Measurements from ENCODE around the gene TMEM255A. TPM values are rescaled to one million over a fixed set of nuclear protein-coding genes. Genes with fewer than 3 reads are reported as not detected.

Gene TMEM255A
- total RNA-seq, 2 experiments from 2014 or later: not detected

- Mint-ChIP-seq H3K4me1 (ENCODE audit: low read depth) (no peaks in the 10 kb centered on the region), H3K4me3 (no peak overlapping the region), H3K27ac (no peak overlapping the region), H3K36me3 (ENCODE audit: low read depth) (no peaks in the 10 kb centered on the region), H3K27me3 (peaks cover 2% of the 10 kb centered on the region), H3K9me3 (no peaks in the 10 kb centered on the region)
- intact Hi-C loops (cut with micrococcal nuclease): no loop called here
- ChIA-PET POLR2A (no interaction called here), CTCF (no interaction called here)
- no peak for DNase-seq
- TF ChIP-seq CTCF (IDR thresholded peaks at IDR 0.05): no peak
- no peak for ATAC-seq
Observed at GRCh38 chrX:120287513-120288112, 23.6 kb downstream of the TMEM255A start.

GRCh38 chrX:120286733-120287512 lies 24.3 kb downstream of the TMEM255A start:
- no peaks in the 10 kb centered on the region for H3K9me3 Mint-ChIP-seq
- no peak for DNase-seq
- ATAC-seq: no peak
- ChIA-PET CTCF (no interaction called here), POLR2A (no interaction called here)
- peaks cover 2% of the 10 kb centered on the region for H3K27me3 Mint-ChIP-seq
- H3K36me3 Mint-ChIP-seq (ENCODE audit: low read depth): no peaks in the 10 kb centered on the region
- intact Hi-C loops (cut with micrococcal nuclease): no loop called here
- H3K4me3 Mint-ChIP-seq: no peak overlapping the region
- H3K4me1 Mint-ChIP-seq (ENCODE audit: low read depth): no peaks in the 10 kb centered on the region
- no peak for TF ChIP-seq CTCF (IDR thresholded peaks at IDR 0.05)
- H3K27ac Mint-ChIP-seq: no peak overlapping the region

GRCh38 chrX:120282697-120283096 lies 28.6 kb downstream of the TMEM255A start:
- ATAC-seq (no peak), DNase-seq (no peak)
- no peaks in the 10 kb centered on the region for H3K36me3 Mint-ChIP-seq (ENCODE audit: low read depth)
- no peak overlapping the region for H3K27ac Mint-ChIP-seq
- POLR2A ChIA-PET: no interaction called here
- H3K4me1 Mint-ChIP-seq (ENCODE audit: low read depth): no peaks in the 10 kb centered on the region
- CTCF ChIA-PET: no interaction called here
- intact Hi-C loops (cut with micrococcal nuclease): no loop called here
- H3K4me3 Mint-ChIP-seq: no peak overlapping the region
- H3K9me3 Mint-ChIP-seq: no peaks in the 10 kb centered on the region
- no peak for TF ChIP-seq CTCF (IDR thresholded peaks at IDR 0.05)
- H3K27me3 Mint-ChIP-seq: peaks cover 3% of the 10 kb centered on the region

- Mint-ChIP-seq H3K36me3 (ENCODE audit: low read depth) (no peaks in the 10 kb centered on the region), H3K27ac (no peak overlapping the region), H3K9me3 (no peaks in the 10 kb centered on the region), H3K4me3 (no peak overlapping the region), H3K4me1 (ENCODE audit: low read depth) (no peaks in the 10 kb centered on the region), H3K27me3 (peaks cover 3% of the 10 kb centered on the region)
- ATAC-seq: no peak
- DNase-seq: no peak
- TF ChIP-seq CTCF (IDR thresholded peaks at IDR 0.05): no peak
- CTCF ChIA-PET: no interaction called here
- intact Hi-C loops (cut with micrococcal nuclease): no loop called here
- POLR2A ChIA-PET: no interaction called here
Observed at GRCh38 chrX:120281761-120282160, 29.5 kb downstream of the TMEM255A start.

- H3K4me3 Mint-ChIP-seq: no peak overlapping the region
- DNase-seq: no peak
- ATAC-seq: no peak
- CTCF ChIA-PET: no interaction called here
- POLR2A ChIA-PET: no interaction called here
- no peak overlapping the region for H3K27ac Mint-ChIP-seq
- H3K9me3 Mint-ChIP-seq: no peaks in the 10 kb centered on the region
- peaks cover 3% of the 10 kb centered on the region for H3K27me3 Mint-ChIP-seq
- no peak for TF ChIP-seq CTCF (IDR thresholded peaks at IDR 0.05)
- intact Hi-C loops (cut with micrococcal nuclease): no loop called here
- no peaks in the 10 kb centered on the region for H3K4me1 Mint-ChIP-seq (ENCODE audit: low read depth)
- H3K36me3 Mint-ChIP-seq (ENCODE audit: low read depth): no peaks in the 10 kb centered on the region
Observed at GRCh38 chrX:120281021-120281624, 30.1 kb downstream of the TMEM255A start.

Measured in activated CD8-positive, alpha-beta T cell treated with anti-CD3 and anti-CD28 coated beads for 36 hours (primary cell).